Activated T-helper 17 cell treated with anti-CD3 and anti-CD28 coated beads, Interleukin-2, amount 50 U/mL, for 72 hours (primary cell): ENCODE results near the gene RAVER1. TPM values are rescaled to one million over a fixed set of nuclear protein-coding genes. Genes with fewer than 3 reads are reported as not detected.

Experiments used
- ATAC-seq: fragments of 150-1000 bp; cut with Tn5 transposase; replicated peaks from 2 replicates; pipeline ENCODE4 v1.10.0; 2021; ENCODE audit warnings: mild to moderate bottlenecking, moderate library complexity
- H3K27ac Mint-ChIP-seq: one replicate; pipeline ENCODE4 v1.8.0; 2022; ENCODE audit warnings: mixed read lengths
- H3K27me3 Mint-ChIP-seq: one replicate; pipeline ENCODE4 v1.8.0; 2022; ENCODE audit warnings: mixed read lengths
- H3K36me3 Mint-ChIP-seq: one replicate; pipeline ENCODE4 v1.8.0; 2022; ENCODE audit warnings: low read depth, mild to moderate bottlenecking, mixed read lengths
- H3K4me1 Mint-ChIP-seq: one replicate; pipeline ENCODE4 v1.8.0; 2022; ENCODE audit warnings: mixed read lengths
- H3K4me3 Mint-ChIP-seq: one replicate; pipeline ENCODE4 v1.8.0; 2022; ENCODE audit warnings: mild to moderate bottlenecking, mixed read lengths
- H3K9me3 Mint-ChIP-seq: one replicate; pipeline ENCODE4 v1.8.0; 2022; ENCODE audit warnings: mixed read lengths
- total RNA-seq, 2 donors: library from RNA; stranded (reverse); gene quantifications; one replicate each; pipeline ENCODE4 v1.2.3, GENCODE V29; 2022

RAVER1 gene
- total RNA-seq, 2 donors from 2014 or later: 66.3 to 88.7 TPM

- Mint-ChIP-seq H3K4me3 (no peak overlapping the region), H3K36me3 (peaks cover 19% of the 10 kb centered on the region), H3K4me1 (no peaks in the 10 kb centered on the region), H3K9me3 (no peaks in the 10 kb centered on the region), H3K27me3 (no peaks in the 10 kb centered on the region), H3K27ac (no peak overlapping the region)
- no peak for ATAC-seq
Observed at GRCh38 chr19:10266706-10267105, 66.6 kb downstream of the RAVER1 start.

Other genes starting within 250 kb of the RAVER1 start
- gene SHFL, start 247.2 kb downstream of the RAVER1 start, total RNA-seq: 10 to 100 TPM; 52.5 to 65.0 TPM
- 10 to 100 TPM in 1 of 2 donors, 1 to 10 TPM in 1; 5.7 to 47.0 TPM for gene ANGPTL6, start 230.9 kb downstream of the RAVER1 start, total RNA-seq
- 100 to 1,000 TPM; 205 to 372 TPM for gene PPAN, start 227.2 kb downstream of the RAVER1 start, total RNA-seq
- gene P2RY11, start 221.8 kb downstream of the RAVER1 start, total RNA-seq: 100 to 1,000 TPM; 114 to 237 TPM
- 100 to 1,000 TPM; 174 to 235 TPM for gene EIF3G, start 213.6 kb downstream of the RAVER1 start, total RNA-seq
- 100 to 1,000 TPM; 300 to 434 TPM for gene DNMT1, start 138.6 kb downstream of the RAVER1 start, total RNA-seq
- 10 to 100 TPM in 1 of 2 donors, 1 to 10 TPM in 1; 7.9 to 17.1 TPM for gene S1PR2, start 102.2 kb downstream of the RAVER1 start, total RNA-seq
- gene MRPL4, start 81.3 kb downstream of the RAVER1 start, total RNA-seq: 100 to 1,000 TPM in 1 of 2 donors, 10 to 100 TPM in 1; 61.1 to 142 TPM
- gene ICAM1, start 62.4 kb downstream of the RAVER1 start, total RNA-seq: 10 to 100 TPM; 47.8 to 88.5 TPM
- gene ICAM4, start 46.6 kb downstream of the RAVER1 start, total RNA-seq: 1 to 10 TPM in 1 of 2 donors, under 1 TPM in 1; 0.78 to 2.2 TPM
- 1 to 10 TPM in 1 of 2 donors, under 1 TPM in 1; 0.71 to 8.6 TPM for gene ICAM5, start 43.6 kb downstream of the RAVER1 start, total RNA-seq
- gene ZGLP1, start 23.7 kb downstream of the RAVER1 start, total RNA-seq: 1 to 10 TPM; 5.4 to 6.6 TPM
- gene FDX2, start 17.5 kb downstream of the RAVER1 start, total RNA-seq: 10 to 100 TPM; 12.3 to 20.1 TPM
- gene ICAM3, start 6.1 kb upstream of the RAVER1 start, total RNA-seq: 100 to 1,000 TPM; 144 to 228 TPM
- gene TYK2, start 47.0 kb upstream of the RAVER1 start, total RNA-seq: 100 to 1,000 TPM; 221 to 245 TPM
- 100 to 1,000 TPM; 140 to 226 TPM for gene CDC37, start 70.0 kb upstream of the RAVER1 start, total RNA-seq
- gene PDE4A, start 87.0 kb upstream of the RAVER1 start, total RNA-seq: 1 to 10 TPM; 9.0 to 9.1 TPM
- 10 to 100 TPM; 71.5 to 99.6 TPM for gene KEAP1, start 169.8 kb upstream of the RAVER1 start, total RNA-seq
- under 1 TPM in 1 of 2 donors, not detected in 1; 0.11 TPM for gene S1PR5, start 183.9 kb upstream of the RAVER1 start, total RNA-seq
- gene ATG4D, start 210.4 kb upstream of the RAVER1 start, total RNA-seq: 10 to 100 TPM; 27.4 to 37.8 TPM
- gene KRI1, start 232.5 kb upstream of the RAVER1 start, total RNA-seq: 10 to 100 TPM; 43.3 to 52.5 TPM
- gene CDKN2D, start 235.4 kb upstream of the RAVER1 start, total RNA-seq: 10 to 100 TPM; 21.2 to 46.6 TPM